T-helper 9 cell (primary cell): Measurements from ENCODE around the gene RNF224.
A peak's percentile ranks its signal among the peaks of the same experiment; 100 is the strongest.
"Not testable (repeated sequence)": the region's sequence is repeated elsewhere in the genome, so short reads cannot be mapped to it uniquely, and the experiment has no call there.

Experiments used
- DNase-seq: peaks from one replicate; pipeline ENCODE4 v3.0.0-alpha.2; 2020

Gene RNF224

DNA sequence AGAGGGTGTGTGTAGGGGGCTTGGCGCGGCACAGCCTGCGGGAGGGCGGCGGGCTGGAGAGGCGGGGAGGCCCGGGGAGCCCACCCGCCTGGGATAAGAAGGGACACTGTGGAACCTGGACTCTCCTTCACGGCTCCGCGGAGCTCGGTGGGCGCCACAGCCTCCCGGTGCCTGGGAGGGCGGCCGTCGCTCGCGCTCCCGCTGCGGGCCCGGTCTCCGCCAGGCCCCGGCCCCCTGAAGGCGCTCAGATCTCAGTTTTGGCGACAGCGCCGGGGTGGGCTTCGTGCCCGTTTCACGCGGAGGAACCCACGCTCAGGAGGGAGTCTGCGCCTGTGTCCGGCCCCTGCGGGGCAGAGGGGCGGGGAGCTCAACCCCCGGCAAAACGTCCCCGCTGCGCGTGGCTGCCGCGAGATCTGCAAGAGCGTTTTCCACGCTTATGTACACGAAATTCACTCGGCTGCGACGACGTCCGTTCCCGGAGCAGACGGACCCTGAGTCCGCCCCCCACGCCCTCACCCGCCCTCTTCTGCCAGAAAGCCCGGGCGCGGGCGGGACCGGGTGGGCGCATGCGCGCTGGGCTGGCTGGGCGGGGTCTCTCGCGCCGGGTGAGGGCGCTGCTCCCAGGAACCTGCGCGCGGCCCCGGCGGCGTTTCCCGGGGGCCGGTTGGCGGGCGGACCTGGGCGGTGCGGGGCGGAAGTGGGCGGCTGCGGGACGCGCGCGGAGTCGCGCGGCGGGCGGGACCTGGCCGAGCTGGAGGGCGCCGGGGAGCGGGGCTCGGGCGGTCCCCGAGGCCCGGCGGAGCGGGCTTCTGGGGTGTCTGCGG, 27.5 kb downstream of the RNF224 start, which contains the start of gene NELFB:
Gene NELFB (plus strand): TSS at position 704 of the 824 bp plus-strand sequence.
- peak; percentile 97 for DNase-seq

DNA sequence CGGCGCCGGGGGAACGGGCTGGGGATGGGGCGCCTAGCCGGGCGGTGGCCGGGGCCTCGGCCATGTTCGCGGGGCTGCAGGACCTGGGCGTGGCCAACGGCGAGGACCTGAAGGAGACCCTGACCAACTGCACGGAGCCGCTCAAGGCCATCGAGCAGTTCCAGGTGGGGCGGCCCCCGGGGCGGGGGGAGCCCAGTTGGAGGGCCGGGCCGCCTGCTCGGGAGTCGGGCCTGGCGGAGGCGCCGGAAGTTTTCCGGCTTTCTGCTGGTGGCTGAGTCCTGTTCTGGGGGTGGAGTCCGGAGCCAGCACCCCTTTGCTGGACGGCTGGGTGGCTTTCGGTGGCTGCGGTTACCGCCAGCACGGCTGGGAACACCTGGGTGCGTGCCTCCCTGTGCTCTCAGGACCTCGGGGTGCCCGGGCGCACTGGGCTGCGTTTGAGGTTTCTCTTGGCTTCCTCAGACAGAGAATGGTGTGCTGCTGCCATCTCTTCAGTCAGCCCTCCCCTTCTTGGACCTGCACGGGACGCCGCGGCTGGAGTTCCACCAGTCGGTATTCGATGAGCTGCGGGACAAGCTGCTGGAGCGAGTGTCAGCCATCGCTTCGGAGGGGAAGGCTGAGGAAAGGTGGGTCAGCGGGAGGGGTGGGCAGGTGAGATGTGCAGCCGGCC, 28.3 kb downstream of the RNF224 start:
- DNase-seq = no peak

DNA sequence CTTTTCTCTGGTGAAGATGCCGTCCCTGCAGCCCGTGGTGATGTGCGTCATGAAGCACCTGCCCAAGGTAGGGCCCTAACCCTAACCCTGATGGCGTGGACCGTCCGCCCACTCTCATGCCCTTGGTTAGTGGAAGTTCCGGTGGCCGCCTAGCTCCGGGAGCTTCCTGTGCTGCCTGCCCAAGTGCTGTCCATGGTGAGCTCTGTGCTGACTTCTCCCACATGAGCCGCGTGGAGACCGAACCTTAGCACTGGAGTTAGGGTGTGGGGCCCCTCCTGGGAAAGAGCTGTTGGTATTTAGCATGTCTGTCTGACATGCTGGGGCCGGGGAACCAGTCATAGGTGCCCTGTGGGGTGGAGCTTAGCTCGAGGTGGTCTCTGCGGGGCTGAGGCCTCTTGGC, 29.1 kb downstream of the RNF224 start:
- DNase-seq = no peak

DNA sequence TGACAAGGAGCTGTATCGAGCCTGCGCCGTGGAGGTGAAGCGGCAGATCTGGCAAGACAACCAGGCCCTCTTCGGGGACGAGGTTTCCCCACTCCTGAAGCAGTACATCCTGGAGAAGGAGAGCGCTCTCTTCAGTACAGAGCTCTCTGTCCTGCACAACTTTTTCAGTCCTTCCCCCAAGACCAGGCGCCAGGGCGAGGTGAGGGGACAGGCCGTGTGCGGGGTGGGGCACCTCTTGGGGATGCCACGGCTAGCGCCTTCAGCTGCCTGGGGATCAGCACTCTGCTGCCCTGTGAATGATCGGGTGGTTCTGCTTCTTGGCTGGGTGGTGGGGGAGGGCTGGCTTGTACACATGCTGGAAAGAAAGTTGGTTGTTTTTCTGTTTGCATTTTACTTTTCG, 29.6 kb downstream of the RNF224 start:
- no peak for DNase-seq

DNA sequence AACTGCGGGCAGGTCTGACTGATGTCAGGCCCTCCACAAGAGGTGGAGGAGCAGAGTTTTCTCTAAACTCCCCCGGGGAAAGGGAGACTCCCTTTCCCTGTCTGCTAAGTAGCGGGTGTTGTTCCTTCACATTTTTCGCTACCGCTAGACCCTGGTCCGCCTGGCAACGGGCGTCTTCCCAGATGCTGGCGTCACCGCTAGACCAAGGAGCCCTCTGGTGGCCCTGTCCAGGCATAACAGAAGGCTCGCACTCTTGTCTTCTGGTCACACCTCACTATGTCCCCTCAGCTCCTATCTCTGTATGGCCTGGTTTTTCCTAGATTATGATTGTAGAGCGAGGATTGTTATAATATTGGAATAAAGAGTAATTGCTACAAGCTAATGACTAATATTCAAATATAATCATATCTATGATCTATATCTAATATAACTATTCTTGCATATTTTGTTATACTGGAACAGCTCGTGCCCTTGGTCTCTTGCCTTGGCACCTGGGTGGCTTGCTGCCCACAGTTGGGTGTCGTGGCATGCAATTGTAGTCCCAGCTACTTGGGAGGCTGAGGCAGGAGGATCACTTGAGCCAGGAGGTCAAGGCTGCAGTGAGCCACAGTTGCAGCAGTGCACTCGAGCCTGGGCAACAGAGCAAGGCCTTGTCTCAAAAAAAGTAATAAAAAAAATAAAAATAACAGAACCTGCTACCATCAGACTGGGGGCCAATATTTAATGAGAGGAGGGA, 35.0 kb downstream of the RNF224 start:
- DNase-seq = not testable (repeated sequence)

DNA sequence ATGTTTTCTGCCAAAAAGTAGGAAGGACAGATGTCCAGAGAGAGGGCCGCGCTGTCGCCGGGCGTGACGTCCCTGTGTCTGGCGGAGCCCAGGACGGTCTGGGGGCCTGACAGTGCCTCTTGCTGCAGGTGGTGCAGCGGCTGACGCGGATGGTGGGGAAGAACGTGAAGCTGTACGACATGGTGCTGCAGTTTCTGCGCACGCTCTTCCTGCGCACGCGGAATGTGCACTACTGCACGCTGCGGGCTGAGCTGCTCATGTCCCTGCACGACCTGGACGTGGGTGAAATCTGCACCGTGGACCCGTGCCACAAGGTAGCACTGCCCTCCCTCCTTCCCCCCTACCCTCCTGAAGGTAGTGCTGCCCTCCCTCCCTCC, 35.6 kb downstream of the RNF224 start:
- DNase-seq = no peak

DNA sequence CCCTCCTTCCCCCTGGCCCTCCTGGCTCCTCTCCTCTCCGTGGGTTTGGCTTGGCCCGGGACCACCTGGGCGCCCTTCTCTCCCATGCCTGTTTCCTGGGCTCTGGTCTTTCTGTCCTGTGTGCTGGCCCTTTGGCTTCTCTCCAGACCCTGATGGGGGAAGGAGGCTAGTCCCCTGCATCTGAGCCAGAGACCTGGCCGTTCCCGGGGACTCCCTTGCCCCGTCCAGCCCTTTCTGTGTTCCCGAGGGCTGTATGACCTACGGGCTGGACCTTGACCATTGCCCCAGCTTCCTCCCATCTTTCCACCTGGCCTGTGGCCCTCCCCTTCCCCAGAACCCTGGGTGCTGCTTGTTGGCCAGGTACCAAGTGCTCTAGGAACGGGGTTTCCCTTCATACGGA, 36.2 kb downstream of the RNF224 start:
- no peak for DNase-seq

DNA sequence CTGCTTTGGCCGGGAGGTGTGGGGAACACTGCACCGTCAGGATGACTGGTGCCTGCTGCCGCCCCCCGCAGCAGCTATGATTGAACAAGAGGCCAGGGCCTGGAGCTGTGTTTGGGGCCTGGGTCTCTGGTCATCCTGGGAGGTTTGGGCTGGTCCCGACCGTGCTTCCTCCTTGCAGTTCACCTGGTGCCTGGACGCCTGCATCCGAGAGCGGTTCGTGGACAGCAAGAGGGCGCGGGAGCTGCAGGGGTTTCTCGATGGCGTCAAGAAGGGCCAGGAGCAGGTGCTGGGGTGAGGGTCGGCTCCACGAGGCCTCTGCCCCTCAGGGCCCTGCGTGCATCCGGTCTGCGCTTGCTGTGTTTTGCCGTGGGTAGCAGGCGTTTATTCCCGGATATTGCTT, 36.8 kb downstream of the RNF224 start:
- DNase-seq = no peak

DNA sequence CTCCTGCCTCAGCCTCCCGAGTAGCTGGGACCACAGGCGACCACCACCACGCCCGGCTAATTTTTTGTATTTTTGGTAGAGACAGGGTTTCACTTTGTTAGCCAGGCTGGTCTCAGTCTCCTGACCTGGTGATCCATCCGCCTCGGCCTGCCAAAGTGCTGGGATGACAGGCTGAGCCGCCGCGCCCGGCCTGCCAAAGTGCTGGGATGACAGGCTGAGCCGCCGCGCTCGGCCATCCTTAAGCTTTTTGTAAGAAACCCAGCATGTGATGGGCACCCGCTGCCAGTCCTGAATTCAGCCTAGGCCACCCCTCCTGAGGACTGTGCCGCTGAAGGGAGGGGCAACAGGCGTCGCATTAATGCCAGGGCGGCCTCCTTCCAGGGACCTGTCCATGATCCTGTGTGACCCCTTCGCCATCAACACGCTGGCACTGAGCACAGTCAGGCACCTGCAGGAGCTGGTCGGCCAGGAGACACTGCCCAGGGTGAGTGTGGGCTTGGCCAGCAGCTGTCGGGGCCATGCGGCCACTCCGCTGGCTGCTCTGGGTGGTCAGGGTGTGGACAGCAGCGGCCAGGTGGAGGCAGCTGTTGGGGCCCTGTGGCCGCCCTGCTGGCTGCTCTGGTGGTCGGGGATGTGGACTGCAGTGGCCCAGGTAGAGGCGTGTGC, 38.3 kb downstream of the RNF224 start:
- DNase-seq = no peak

DNA sequence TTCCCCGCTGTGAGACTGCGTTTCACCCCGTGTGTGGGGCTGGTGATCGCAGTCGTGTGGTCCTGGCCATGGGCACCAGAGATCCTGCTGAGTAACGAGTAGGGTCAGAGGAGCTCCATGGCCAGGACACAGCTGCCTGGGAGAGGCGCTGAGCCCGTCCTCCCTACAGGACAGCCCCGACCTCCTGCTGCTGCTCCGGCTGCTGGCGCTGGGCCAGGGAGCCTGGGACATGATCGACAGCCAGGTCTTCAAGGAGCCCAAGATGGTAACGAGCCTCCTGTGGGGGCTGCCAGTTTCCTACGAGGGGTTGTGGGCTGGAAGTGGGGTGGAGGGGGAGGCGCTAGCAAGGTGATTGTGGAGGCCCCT, 38.8 kb downstream of the RNF224 start:
- DNase-seq = no peak

DNA sequence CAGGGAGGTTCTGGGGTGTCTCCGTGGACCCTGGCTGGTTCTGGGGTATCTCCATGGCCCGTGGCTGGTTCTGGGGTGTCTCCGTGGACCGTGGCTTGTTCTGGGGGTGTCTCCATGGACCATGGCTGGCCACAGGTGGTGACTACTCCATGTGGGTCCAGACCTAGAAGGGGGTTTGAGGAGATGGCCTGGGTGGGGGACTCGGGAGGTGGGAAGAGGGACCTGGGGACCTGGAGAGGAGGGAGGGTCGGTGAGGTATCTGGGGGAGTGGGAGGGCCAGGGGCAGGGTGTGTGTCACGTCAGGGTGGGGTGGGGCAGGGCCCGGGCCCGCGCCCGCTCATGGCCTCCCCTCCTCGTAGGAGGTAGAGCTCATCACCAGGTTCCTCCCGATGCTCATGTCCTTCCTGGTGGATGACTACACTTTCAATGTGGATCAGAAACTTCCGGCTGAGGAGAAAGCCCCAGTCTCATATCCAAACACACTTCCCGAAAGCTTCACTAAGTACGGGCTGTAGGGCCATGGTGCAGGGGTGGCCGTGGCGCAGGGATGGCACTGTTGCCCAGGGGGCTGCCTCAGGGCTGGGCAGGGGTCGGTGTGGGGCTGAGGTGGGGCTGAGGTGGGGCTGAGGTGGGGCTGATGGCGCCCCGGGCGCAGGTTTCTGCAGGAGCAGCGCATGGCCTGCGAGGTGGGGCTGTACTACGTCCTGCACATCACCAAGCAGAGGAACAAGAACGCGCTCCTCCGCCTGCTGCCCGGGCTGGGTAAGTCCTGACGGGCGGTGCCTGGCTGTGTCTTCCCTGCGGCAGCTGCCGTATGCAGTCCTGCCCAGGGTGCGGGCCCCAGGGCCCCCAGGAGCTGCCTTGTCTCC, 39.5 kb downstream of the RNF224 start:
- DNase-seq = no peak

DNA sequence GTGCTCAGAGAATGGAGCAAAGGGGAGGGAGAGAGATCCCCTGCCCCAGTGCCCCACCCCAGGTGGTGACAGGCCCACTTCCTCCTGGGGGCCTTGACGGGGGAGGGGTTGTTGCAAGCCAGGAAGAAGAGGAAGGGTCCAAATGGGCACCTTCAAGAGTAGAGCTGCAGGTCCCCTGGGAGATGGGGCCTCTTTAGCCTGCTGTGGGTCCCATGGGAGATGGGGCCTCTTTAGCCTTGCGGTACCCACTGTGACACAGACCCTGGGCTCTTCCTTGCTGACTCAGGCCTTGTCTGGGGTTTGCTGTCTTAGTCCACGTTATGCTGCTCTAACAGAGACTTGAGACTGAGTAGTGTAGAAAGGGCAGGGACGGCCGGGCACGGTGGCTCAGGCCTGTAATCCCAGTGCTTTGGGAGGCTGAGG, 40.6 kb downstream of the RNF224 start:
- no peak for DNase-seq

DNA sequence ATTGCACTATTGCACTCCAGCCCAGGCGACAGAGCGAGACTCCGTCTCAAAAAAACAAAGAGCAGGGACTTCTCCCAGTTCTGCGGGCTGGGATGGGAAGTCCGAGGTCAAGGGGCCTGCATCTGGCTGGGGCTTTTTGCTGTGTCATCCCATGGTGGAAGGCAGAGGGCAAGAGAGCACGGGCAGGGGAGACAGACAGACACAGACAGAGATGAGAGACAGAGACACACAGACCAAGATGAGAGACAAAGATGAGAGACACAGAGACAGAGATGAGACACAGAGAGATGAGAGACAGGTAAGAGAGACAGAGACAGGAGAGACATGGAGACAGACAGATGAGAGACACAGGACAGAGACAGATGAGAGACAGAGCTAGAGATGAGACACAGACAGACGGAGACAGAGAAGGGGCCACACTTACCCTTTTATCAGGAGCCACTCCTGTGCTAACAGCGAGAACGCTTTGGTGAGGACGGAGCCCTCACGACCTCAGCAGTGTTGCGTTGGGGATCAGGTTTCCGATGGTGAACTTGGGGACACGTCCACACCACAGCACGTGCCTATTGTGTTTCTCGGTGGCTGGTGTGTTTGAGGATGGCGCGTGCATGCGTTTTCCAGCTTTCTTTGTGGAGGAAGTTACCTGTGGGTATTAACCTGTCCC, 41.4 kb downstream of the RNF224 start:
- no peak for DNase-seq

DNA sequence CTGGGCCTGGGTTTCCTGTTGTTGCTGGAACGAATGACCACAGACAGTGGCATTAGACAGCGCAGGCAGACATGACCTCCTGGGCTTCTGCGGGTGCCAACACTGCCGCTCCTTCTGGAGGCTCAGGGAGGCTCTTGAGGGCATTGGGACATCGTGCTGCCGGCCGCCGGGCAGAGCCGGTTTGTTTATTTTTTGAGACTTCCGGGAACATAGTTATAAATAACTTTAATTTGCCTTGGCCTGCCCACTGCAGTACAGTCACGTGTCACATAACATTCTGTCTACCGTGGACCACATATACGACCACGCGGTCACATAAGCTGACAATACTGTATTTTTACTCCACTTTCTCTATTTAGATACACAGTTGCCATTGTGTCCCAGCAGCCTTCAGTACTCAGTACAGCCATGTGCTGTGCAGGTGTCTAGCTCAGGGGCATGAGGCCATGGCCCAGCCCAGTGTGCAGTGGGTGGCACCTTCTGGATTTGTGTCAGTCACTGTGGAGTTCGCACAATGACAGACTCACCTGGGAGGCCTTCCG, 42.0 kb downstream of the RNF224 start:
- DNase-seq = no peak

DNA sequence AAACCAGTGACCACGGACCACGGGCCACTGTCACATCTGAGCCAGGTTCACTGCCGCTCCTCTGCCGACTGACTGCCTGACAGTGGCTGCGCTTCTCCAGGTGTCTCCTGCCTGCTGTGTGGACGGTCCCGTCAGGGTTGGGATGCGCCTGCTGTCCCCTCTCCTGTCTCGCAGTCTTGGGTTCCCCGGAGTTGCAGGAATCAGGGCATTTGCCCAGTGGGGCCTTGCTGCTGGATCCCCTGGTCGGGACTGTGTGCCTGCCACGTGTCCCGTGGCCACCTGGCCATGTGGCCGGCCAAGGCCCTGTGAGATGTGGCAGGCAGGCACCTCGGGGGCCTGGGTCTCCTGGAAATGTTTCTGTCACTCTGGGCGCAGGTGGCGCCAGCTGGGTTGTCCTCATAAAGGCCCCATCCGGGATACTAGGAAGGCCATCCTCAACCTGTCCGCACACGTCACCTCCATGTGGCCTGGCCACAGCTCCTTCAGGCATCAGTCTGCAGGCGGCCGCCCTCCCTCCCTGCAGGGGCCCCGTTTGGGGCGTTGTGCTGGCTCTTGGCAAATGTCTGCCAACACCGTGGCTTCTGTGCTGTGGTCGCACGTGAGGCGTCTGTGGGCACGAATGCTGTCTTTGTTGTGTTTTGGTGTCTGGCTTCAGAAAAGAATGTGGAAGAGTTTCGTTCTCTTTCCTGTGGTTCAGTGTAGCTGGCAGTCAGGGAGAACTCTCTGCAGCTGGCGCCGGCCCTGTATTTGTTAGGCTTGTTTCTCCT, 43.8 kb downstream of the RNF224 start:
- no peak for DNase-seq

DNA sequence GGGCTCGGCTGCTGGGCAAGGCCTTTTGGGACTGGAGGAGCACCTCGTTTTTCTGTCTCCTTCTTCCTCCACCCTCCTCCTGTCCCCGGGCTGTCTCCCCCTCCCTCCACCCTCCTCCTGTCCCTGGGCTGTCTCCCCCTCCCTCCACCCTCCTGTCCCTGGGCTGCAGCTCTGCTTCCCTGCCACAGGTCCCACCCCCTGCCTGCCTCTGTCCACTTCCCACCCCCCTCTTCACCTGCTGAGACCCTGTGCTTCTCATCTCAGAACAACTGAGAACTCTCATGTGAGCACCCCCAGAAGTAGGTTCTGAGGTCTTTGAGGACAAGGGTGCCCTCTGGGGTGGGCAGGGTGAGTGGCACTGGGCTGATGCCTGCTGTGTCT, 44.4 kb downstream of the RNF224 start:
- DNase-seq = no peak

DNA sequence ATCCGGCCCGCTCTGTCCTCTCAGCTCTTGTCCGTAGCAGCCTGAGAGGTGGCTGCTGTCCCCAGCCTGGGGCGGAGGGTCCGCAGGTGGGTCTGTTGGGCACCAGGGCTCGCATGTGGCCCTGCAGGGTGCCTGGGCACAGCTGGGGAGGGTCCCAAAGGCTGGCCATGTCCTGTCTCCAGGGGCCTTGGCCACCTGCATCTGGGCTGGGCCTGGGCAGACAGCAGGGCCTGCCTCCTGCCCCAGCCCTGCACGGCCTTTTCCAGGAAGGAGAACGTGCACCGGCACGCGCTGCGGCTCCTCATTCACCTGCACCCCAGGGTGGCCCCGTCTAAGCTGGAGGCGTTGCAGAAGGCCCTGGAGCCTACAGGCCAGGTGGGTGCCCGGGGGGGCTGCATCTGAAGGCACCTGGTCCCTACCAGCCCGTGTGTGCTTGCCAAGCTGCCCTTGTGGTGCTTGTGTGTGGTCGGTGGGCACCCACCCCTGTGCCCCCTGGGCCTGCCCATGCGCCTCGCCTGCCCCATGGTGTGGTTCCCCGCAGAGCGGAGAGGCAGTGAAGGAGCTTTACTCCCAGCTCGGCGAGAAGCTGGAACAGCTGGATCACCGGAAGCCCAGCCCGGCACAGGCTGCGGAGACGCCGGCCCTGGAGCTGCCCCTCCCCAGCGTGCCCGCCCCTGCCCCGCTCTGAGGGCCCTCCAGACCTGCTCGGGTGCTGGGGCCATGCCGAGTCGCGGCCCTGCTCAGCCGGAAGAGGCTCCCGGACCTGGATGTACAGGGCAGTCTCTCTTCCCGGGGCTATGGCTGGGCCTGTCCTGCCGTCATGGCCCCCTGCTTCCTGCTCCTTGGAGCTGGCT, 45.2 kb downstream of the RNF224 start:
- no peak for DNase-seq

DNA sequence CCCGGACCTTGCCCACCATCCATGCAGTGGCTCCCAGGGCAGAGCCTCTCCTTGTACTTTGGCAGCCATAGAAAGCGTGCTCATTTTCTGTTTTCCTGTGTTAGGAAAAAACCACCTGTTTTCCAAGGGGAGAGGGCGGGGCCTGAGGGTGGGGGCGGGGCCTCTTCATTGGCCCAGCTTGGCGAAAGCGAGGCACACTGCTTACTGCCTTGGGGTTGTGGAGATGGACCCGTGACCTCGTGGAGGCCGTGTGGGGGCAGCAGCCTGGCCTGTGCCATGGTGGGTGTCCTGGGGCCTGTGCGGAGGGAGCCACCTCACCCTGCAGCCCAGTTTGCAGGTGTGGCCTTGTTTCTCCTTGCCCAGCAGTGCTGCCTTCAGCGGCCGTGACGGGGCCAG, 45.8 kb downstream of the RNF224 start:
- DNase-seq = no peak

DNA sequence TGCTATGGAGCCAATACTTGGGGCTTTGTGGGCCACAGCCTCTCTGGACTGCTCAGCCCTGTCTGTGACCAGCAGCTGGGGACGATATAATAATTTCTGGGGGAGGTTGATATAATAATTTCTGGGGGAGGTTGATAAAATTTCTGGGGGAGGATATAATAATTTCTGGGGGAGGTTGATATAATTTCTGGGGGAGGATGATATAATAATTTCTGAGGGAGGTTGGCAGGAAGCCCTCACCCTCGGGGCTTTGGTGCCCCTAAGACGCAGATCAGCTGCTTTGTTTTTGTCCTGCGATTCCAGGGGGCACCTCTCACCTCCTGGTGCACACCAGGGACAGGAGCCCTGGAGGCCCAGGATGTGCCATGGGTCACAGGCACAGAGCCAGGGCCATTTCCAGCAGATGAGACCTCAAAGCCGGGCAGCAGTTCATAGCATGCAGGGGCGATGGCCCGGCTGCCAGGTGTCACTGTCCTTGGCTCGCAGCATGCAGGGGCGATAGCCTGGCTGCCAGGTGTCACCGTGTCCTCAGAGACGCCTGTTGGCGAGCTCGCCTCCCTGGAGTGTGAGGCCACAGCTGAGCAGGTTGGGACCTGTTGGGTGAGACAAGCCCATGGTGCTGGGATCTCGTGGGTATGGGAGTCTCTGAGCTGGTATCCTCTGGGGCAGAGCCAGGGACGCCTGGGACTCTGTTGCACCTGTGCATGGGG, 46.5 kb downstream of the RNF224 start:
- DNase-seq = no peak
